Measurements from ENCODE around the gene PLA2G12B. TPM values are rescaled to one million over a fixed set of nuclear protein-coding genes. Genes with fewer than 3 reads are reported as not detected.

The PLA2G12B gene
- total RNA-seq, 1 donor from 2014 or later, result not detected

DNA sequence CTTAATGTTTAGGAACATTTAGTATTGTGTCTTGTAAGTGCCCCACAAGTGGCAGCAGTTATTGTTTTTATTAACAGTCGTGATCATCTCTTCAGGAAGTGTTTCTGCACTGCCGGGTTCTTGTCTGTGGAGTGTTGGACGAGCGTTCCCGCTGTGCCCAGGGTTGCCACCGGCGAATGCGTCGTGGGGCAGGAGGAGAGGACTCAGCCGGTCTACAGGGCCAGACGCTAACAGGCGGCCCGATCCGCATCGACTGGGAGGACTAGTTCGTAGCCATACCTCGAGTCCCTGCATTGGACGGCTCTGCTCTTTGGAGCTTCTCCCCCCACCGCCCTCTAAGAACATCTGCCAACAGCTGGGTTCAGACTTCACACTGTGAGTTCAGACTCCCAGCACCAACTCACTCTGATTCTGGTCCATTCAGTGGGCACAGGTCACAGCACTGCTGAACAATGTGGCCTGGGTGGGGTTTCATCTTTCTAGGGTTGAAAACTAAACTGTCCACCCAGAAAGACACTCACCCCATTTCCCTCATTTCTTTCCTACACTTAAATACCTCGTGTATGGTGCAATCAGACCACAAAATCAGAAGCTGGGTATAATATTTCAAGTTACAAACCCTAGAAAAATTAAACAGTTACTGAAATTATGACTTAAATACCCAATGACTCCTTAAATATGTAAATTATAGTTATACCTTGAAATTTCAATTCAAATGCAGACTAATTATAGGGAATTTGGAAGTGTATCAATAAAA lies 22.2 kb downstream of the PLA2G12B start:
- Histone ChIP-seq H3K4me3 (no peak overlapping the region), H3K27me3 (no peaks in the 10 kb centered on the region), H3K9me3 (no peaks in the 10 kb centered on the region), H3K36me3 (no peaks in the 10 kb centered on the region), H3K27ac (no peak overlapping the region), H3K4me1 (no peaks in the 10 kb centered on the region)
- TF ChIP-seq POLR2A (IDR thresholded peaks at IDR 0.05) (no peak), POLR2AphosphoS5 (IDR thresholded peaks at IDR 0.05; ENCODE audit: insufficient read depth in 1 of 2, low read depth in 1 of 2) (no peak)
- TF ChIP-seq, protein P1, sequence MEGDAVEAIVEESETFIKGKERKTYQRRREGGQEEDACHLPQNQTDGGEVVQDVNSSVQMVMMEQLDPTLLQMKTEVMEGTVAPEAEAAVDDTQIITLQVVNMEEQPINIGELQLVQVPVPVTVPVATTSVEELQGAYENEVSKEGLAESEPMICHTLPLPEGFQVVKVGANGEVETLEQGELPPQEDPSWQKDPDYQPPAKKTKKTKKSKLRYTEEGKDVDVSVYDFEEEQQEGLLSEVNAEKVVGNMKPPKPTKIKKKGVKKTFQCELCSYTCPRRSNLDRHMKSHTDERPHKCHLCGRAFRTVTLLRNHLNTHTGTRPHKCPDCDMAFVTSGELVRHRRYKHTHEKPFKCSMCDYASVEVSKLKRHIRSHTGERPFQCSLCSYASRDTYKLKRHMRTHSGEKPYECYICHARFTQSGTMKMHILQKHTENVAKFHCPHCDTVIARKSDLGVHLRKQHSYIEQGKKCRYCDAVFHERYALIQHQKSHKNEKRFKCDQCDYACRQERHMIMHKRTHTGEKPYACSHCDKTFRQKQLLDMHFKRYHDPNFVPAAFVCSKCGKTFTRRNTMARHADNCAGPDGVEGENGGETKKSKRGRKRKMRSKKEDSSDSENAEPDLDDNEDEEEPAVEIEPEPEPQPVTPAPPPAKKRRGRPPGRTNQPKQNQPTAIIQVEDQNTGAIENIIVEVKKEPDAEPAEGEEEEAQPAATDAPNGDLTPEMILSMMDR (IDR thresholded peaks at IDR 0.05), result no peak
- intact Hi-C loops (cut with DNase I), result no loop called here
- no peak for DNase-seq (ENCODE audit: extremely low spot score in 2 of 2)

- DNase-seq (ENCODE audit: extremely low spot score in 2 of 2), result no peak
- intact Hi-C loops (cut with DNase I), result no loop called here
- Histone ChIP-seq H3K27ac (no peak overlapping the region), H3K9me3 (no peaks in the 10 kb centered on the region), H3K36me3 (no peaks in the 10 kb centered on the region), H3K4me3 (no peak overlapping the region), H3K4me1 (no peaks in the 10 kb centered on the region), H3K27me3 (no peaks in the 10 kb centered on the region)
- TF ChIP-seq, protein P1 (IDR thresholded peaks at IDR 0.05), result no peak
- TF ChIP-seq POLR2AphosphoS5 (IDR thresholded peaks at IDR 0.05; ENCODE audit: insufficient read depth in 1 of 2, low read depth in 1 of 2) (no peak), POLR2A (IDR thresholded peaks at IDR 0.05) (no peak)
Observed at GRCh38 chr10:72930276-72930675, 24.3 kb downstream of the PLA2G12B start.

- Histone ChIP-seq H3K27ac (no peak overlapping the region), H3K27me3 (no peaks in the 10 kb centered on the region), H3K4me3 (no peak overlapping the region), H3K9me3 (no peaks in the 10 kb centered on the region), H3K36me3 (no peaks in the 10 kb centered on the region), H3K4me1 (no peaks in the 10 kb centered on the region)
- TF ChIP-seq POLR2AphosphoS5 (IDR thresholded peaks at IDR 0.05; ENCODE audit: insufficient read depth in 1 of 2, low read depth in 1 of 2), result no peak
- TF ChIP-seq, protein P1 (IDR thresholded peaks at IDR 0.05), result no peak
- TF ChIP-seq POLR2A (IDR thresholded peaks at IDR 0.05), result no peak
- intact Hi-C loops (cut with DNase I), result no loop called here
- DNase-seq (ENCODE audit: extremely low spot score in 2 of 2), result no peak
Observed at GRCh38 chr10:72928798-72929197, 25.8 kb downstream of the PLA2G12B start.

GRCh38 chr10:72927485-72927884 lies 27.1 kb downstream of the PLA2G12B start:
- DNase-seq (ENCODE audit: extremely low spot score in 2 of 2), result no peak
- TF ChIP-seq POLR2A (IDR thresholded peaks at IDR 0.05) (no peak), POLR2AphosphoS5 (IDR thresholded peaks at IDR 0.05; ENCODE audit: insufficient read depth in 1 of 2, low read depth in 1 of 2) (no peak)
- TF ChIP-seq, protein P1 (IDR thresholded peaks at IDR 0.05), result no peak
- Histone ChIP-seq H3K27ac (no peak overlapping the region), H3K4me1 (no peaks in the 10 kb centered on the region), H3K4me3 (no peak overlapping the region), H3K36me3 (no peaks in the 10 kb centered on the region), H3K27me3 (no peaks in the 10 kb centered on the region), H3K9me3 (no peaks in the 10 kb centered on the region)
- intact Hi-C loops (cut with DNase I), result no loop called here

GRCh38 chr10:72925951-72926465 lies 28.6 kb downstream of the PLA2G12B start:
- Histone ChIP-seq H3K9me3 (no peaks in the 10 kb centered on the region), H3K4me3 (no peak overlapping the region), H3K36me3 (no peaks in the 10 kb centered on the region), H3K4me1 (no peaks in the 10 kb centered on the region), H3K27ac (no peak overlapping the region), H3K27me3 (no peaks in the 10 kb centered on the region)
- DNase-seq (ENCODE audit: extremely low spot score in 2 of 2), result no peak
- intact Hi-C loops (cut with DNase I), result no loop called here
- TF ChIP-seq, protein P1 (IDR thresholded peaks at IDR 0.05), result no peak
- TF ChIP-seq POLR2AphosphoS5 (IDR thresholded peaks at IDR 0.05; ENCODE audit: insufficient read depth in 1 of 2, low read depth in 1 of 2) (no peak), POLR2A (IDR thresholded peaks at IDR 0.05) (no peak)
